Lower lobe of right lung (tissue), 2 donors: Measurements from ENCODE around the gene APOOL. TPM values are rescaled to one million over a fixed set of nuclear protein-coding genes. Genes with fewer than 3 reads are reported as not detected.

Experiments
- ATAC-seq, 2 donors: fragments of 200-7000 bp; cut with Tn5 transposase; one replicate each; pipeline ENCODE4 v1.9.1; 2020 to 2022; ENCODE audit warnings: mild to moderate bottlenecking in 2 of 2, moderate library complexity in 2 of 2
- DNase-seq: peaks from one replicate; pipeline ENCODE4 v3.0.0-alpha.2; 2020
- H3K27ac ChIP-seq: fragments of 200-600 bp; one replicate; pipeline ENCODE4 v1.8.0; 2022
- H3K27me3 ChIP-seq: fragments of 200-600 bp; one replicate; pipeline ENCODE4 v1.8.0; 2022; ENCODE audit warnings: low read depth
- H3K36me3 ChIP-seq: fragments of 200-600 bp; one replicate; pipeline ENCODE4 v1.8.0; 2022; ENCODE audit warnings: mild to moderate bottlenecking
- H3K4me1 ChIP-seq: fragments of 200-600 bp; one replicate; pipeline ENCODE4 v1.8.0; 2022
- H3K4me3 ChIP-seq: fragments of 200-600 bp; one replicate; pipeline ENCODE4 v1.8.0; 2022; ENCODE audit warnings: mild to moderate bottlenecking
- H3K9me3 ChIP-seq: fragments of 200-600 bp; one replicate; pipeline ENCODE4 v1.8.0; 2022
- intact Hi-C: fragments of 100-400 bp; cut with DNase I; formaldehyde crosslinking; loops from one replicate; pipeline ENCODE4 v1.11.0; 2022
- total RNA-seq: library from RNA; stranded (reverse); fragmentation: NEBNext Ultra II Directional; extraction: Animal tissue kit (Norgen Biotek cat#: 25700); gene quantifications from one replicate; pipeline ENCODE4 v1.2.1, GENCODE V29; 2021
- TF ChIP-seq, protein P1 (sequence below): fragments of 200-600 bp; IDR thresholded peaks from one replicate; pipeline ENCODE4 v1.8.0; 2022; ENCODE audit warnings: antibody characterized with exemption, mild to moderate bottlenecking
- donor health status: DM: no; HTN: yes; CAD: no; lungs with severe emphysema.

The APOOL gene
- total RNA-seq, 1 donor from 2014 or later = 19.8 TPM

DNA sequence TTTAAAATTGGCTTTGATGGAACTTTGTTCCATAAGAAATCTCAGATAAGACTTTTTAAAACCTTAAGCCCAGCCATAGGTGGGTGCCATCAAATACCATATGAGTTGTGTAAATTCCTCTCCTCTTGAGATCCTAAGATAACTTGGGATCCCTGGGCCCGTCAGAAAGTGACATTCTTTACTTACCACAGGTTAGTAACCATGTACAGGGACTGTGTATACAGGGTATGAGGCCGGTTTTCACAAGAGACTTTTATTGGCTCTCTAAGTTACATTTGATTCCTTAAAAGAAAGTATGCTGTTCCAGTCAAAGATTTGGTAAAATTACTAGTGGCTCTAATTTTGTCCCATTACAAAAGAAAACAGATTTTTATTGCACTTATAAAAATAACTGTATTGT lies 110.1 kb downstream of the APOOL start:
- no peak for DNase-seq
- H3K27ac ChIP-seq = no peak overlapping the region
- no peak overlapping the region for H3K4me3 ChIP-seq
- intact Hi-C loops = no loop called here
- H3K9me3 ChIP-seq = no peaks in the 10 kb centered on the region
- no peaks in the 10 kb centered on the region for H3K4me1 ChIP-seq
- no peak for ATAC-seq
- TF ChIP-seq, protein P1, sequence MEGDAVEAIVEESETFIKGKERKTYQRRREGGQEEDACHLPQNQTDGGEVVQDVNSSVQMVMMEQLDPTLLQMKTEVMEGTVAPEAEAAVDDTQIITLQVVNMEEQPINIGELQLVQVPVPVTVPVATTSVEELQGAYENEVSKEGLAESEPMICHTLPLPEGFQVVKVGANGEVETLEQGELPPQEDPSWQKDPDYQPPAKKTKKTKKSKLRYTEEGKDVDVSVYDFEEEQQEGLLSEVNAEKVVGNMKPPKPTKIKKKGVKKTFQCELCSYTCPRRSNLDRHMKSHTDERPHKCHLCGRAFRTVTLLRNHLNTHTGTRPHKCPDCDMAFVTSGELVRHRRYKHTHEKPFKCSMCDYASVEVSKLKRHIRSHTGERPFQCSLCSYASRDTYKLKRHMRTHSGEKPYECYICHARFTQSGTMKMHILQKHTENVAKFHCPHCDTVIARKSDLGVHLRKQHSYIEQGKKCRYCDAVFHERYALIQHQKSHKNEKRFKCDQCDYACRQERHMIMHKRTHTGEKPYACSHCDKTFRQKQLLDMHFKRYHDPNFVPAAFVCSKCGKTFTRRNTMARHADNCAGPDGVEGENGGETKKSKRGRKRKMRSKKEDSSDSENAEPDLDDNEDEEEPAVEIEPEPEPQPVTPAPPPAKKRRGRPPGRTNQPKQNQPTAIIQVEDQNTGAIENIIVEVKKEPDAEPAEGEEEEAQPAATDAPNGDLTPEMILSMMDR = no peak
- no peaks in the 10 kb centered on the region for H3K36me3 ChIP-seq
- H3K27me3 ChIP-seq = no peaks in the 10 kb centered on the region

DNA sequence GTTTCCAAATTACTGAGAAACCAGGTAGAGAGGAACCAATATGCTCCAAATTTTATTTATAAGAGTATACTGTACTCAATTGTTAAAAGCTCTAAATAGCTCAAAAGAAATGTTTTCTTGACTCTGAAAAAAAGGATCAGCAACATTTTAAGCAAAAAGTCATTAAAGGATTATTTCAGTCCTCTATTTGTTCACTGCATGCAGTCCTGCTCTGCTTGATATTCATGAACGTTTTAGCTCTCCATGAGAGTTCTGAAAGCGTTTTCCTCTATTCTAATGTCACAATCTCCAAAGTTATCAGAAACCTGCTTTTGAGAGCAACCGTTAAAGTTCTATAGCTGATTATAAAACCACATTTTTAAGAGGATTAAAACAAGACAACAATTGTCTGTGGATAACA lies 110.5 kb downstream of the APOOL start:
- Histone ChIP-seq H3K27me3 (no peaks in the 10 kb centered on the region), H3K36me3 (no peaks in the 10 kb centered on the region), H3K9me3 (no peaks in the 10 kb centered on the region), H3K27ac (no peak overlapping the region), H3K4me3 (no peak overlapping the region), H3K4me1 (no peaks in the 10 kb centered on the region)
- no peak for ATAC-seq
- intact Hi-C loops = no loop called here
- DNase-seq = no peak
- TF ChIP-seq, protein P1 = no peak

DNA sequence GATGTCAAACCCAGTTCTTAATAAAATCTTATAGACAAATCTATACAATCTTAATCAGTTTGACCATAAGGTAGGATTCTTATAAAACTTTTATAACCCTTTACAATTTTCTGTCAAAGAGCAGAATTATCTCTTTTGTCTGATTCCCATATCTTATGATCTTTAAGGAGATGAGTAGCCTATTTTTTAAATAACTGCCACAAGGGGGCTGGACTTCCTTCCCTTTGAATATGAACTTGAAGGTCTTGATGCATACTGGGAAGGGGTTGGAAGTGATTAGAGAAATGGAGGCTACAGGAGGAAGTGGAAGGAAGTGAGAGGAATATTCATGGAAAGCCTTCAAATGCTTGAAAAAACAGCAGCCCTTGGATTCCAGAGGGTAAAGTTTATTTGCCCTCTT lies 111.1 kb downstream of the APOOL start:
- no peak for ATAC-seq
- Histone ChIP-seq H3K27me3 (no peaks in the 10 kb centered on the region), H3K4me3 (no peak overlapping the region), H3K9me3 (no peaks in the 10 kb centered on the region), H3K27ac (no peak overlapping the region), H3K36me3 (no peaks in the 10 kb centered on the region), H3K4me1 (no peaks in the 10 kb centered on the region)
- DNase-seq = no peak
- intact Hi-C loops = no loop called here
- TF ChIP-seq, protein P1 = no peak

DNA sequence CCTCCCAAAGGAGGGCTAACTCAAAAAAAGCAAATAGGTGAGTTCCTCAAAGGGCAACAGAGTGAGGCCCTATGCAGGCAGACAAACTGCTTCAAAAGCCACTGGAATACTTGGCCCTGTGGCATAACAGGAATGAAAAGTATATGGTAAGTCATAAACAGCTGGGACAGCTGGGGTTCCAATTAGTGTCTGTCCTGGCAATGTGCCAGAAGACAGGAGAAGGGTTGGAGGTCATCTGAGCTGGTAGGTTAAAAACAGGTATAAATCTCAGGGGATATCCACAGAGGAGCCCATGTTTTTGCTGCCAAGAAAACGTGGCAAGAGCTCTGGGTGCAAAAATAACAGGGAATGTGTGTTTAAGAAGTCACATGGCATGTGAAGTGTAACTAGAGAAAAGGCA lies 111.6 kb downstream of the APOOL start:
- Histone ChIP-seq H3K4me3 (no peak overlapping the region), H3K4me1 (no peaks in the 10 kb centered on the region), H3K27ac (no peak overlapping the region), H3K36me3 (no peaks in the 10 kb centered on the region), H3K9me3 (no peaks in the 10 kb centered on the region), H3K27me3 (no peaks in the 10 kb centered on the region)
- ATAC-seq (no peak), DNase-seq (no peak)
- TF ChIP-seq, protein P1 = no peak
- intact Hi-C loops = no loop called here

DNA sequence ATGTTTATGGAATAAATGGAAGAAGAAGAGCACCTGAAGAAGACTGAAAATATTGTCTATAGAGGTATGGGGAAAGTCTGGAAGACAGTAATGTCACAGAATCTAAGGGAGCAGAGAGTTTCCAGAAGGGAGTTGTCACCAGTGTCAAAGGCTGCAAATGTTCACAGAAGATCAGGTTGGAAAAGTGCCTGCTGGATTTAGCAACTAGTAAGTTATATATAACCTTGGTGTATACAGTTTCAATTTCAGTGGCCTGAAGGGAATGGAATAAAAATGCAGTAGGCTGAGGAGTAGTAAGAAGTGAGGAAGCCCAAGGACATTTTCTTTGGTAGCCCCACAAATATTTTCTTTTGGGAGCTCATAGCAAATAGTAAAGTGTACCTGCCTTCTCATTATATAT lies 132.7 kb downstream of the APOOL start:
- TF ChIP-seq, protein P1 = no peak
- no peaks in the 10 kb centered on the region for H3K36me3 ChIP-seq
- H3K4me3 ChIP-seq = no peak overlapping the region
- intact Hi-C loops = no loop called here
- H3K27ac ChIP-seq = no peak overlapping the region
- DNase-seq = no peak
- no peak for ATAC-seq
- H3K9me3 ChIP-seq = no peaks in the 10 kb centered on the region
- H3K27me3 ChIP-seq = no peaks in the 10 kb centered on the region
- H3K4me1 ChIP-seq = no peaks in the 10 kb centered on the region

DNA sequence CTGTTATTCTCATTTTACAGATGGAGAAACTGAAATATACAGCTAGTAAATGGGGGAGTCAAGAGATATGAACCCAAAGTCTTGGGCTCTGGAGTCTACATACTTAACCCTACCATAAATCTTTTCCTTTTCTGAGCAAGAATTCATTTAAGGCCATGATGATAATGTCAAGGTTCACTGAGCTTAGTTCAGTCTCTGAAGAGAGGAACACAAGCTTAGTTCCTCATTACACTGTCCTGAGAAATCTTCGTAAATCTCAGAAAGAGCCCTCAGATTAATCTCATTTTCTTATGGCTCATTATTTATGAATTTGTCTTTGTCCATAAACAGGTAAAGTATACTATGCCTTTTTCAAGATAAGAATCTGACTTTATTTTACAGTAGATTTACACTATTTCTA lies 135.7 kb downstream of the APOOL start:
- DNase-seq (no peak), ATAC-seq (no peak)
- H3K4me3 ChIP-seq = no peak overlapping the region
- H3K4me1 ChIP-seq = no peaks in the 10 kb centered on the region
- no peak overlapping the region for H3K27ac ChIP-seq
- TF ChIP-seq, protein P1 = no peak
- H3K9me3 ChIP-seq = no peaks in the 10 kb centered on the region
- H3K36me3 ChIP-seq = no peaks in the 10 kb centered on the region
- no peaks in the 10 kb centered on the region for H3K27me3 ChIP-seq
- intact Hi-C loops = no loop called here
